NCI-H460 (cell line): Measurements from ENCODE around the gene RNF180. TPM values are rescaled to one million over a fixed set of nuclear protein-coding genes. Genes with fewer than 3 reads are reported as not detected.
"Not testable (repeated sequence)": the region's sequence is repeated elsewhere in the genome, so short reads cannot be mapped to it uniquely, and the experiment has no call there.

Source experiments
- DNase-seq: peaks from one replicate; pipeline ENCODE4 v3.0.0-alpha.2; 2016; ENCODE audit warnings: low read depth; ENCODE audit errors: extremely low read depth
- total RNA-seq: library from RNA; depleted of rRNA; stranded (reverse); fragments of >200 nt; shearing (Covaris generic); gene quantifications from 2 replicates; pipeline ENCODE4 v1.2.3, GENCODE V29; 2014

The RNF180 gene
- total RNA-seq, 1 experiment from 2014 or later = 2.9 TPM

- no peak for DNase-seq
Observed at GRCh38 chr5:64166201-64166959, 737 bp downstream of the RNF180 start.

- DNase-seq = no peak
Observed at GRCh38 chr5:64176301-64176700, 10.7 kb downstream of the RNF180 start.

- no peak for DNase-seq
Observed at GRCh38 chr5:64180661-64181343, 15.2 kb downstream of the RNF180 start.

- DNase-seq = no peak
Observed at GRCh38 chr5:64181440-64181839, 15.8 kb downstream of the RNF180 start.

- no peak for DNase-seq
Observed at GRCh38 chr5:64183956-64184355, 18.3 kb downstream of the RNF180 start.

- no peak for DNase-seq
Observed at GRCh38 chr5:64184832-64185231, 19.2 kb downstream of the RNF180 start.

GRCh38 chr5:64188776-64189175, 23.1 kb downstream of the RNF180 start:
- DNase-seq = no peak

GRCh38 chr5:64190562-64191306, 25.1 kb downstream of the RNF180 start:
- no peak for DNase-seq

GRCh38 chr5:64195981-64196380, 30.3 kb downstream of the RNF180 start:
- no peak for DNase-seq

- no peak for DNase-seq
Observed at GRCh38 chr5:64199425-64199824, 33.8 kb downstream of the RNF180 start.

GRCh38 chr5:64201996-64202395, 36.4 kb downstream of the RNF180 start:
- no peak for DNase-seq

- DNase-seq = no peak
Observed at GRCh38 chr5:64206653-64207052, 41.0 kb downstream of the RNF180 start.

GRCh38 chr5:64207978-64208377, 42.3 kb downstream of the RNF180 start:
- DNase-seq = peak; percentile 32

- DNase-seq = no peak
Observed at GRCh38 chr5:64209353-64209752, 43.7 kb downstream of the RNF180 start.

- no peak for DNase-seq
Observed at GRCh38 chr5:64210866-64211265, 45.2 kb downstream of the RNF180 start.

- DNase-seq = no peak
Observed at GRCh38 chr5:64213011-64213410, 47.4 kb downstream of the RNF180 start.

GRCh38 chr5:64213531-64213930, 47.9 kb downstream of the RNF180 start:
- DNase-seq = no peak

- no peak for DNase-seq
Observed at GRCh38 chr5:64214132-64214531, 48.5 kb downstream of the RNF180 start.

- no peak for DNase-seq
Observed at GRCh38 chr5:64221911-64222310, 56.3 kb downstream of the RNF180 start.

- DNase-seq = not testable (repeated sequence)
Observed at GRCh38 chr5:64225286-64225981, 59.8 kb downstream of the RNF180 start.

GRCh38 chr5:64227131-64227537, 61.5 kb downstream of the RNF180 start:
- DNase-seq = not testable (repeated sequence)
